DND-41 (cell line): ENCODE results near the gene TCIRG1.
"Not testable (repeated sequence)": the region's sequence is repeated elsewhere in the genome, so short reads cannot be mapped to it uniquely, and the experiment has no call there.

Experiments used
- EZH2 ChIP-seq: IDR thresholded peaks from 3 replicates; pipeline ENCODE4 v1.6.1; 2012; ENCODE audit warnings: borderline replicate concordance, low read depth, mild to moderate bottlenecking, moderate library complexity, low read length, inconsistent platforms; ENCODE audit not compliant: severe bottlenecking
- TF ChIP-seq, protein P1 (sequence below): IDR thresholded peaks from 2 replicates; pipeline ENCODE4 v1.5.1; 2012; ENCODE audit warnings: borderline replicate concordance, low read length, moderate library complexity, mild to moderate bottlenecking; ENCODE audit not compliant: poor library complexity, severe bottlenecking; ENCODE audit errors: extremely low read depth

- TF ChIP-seq, protein P1, sequence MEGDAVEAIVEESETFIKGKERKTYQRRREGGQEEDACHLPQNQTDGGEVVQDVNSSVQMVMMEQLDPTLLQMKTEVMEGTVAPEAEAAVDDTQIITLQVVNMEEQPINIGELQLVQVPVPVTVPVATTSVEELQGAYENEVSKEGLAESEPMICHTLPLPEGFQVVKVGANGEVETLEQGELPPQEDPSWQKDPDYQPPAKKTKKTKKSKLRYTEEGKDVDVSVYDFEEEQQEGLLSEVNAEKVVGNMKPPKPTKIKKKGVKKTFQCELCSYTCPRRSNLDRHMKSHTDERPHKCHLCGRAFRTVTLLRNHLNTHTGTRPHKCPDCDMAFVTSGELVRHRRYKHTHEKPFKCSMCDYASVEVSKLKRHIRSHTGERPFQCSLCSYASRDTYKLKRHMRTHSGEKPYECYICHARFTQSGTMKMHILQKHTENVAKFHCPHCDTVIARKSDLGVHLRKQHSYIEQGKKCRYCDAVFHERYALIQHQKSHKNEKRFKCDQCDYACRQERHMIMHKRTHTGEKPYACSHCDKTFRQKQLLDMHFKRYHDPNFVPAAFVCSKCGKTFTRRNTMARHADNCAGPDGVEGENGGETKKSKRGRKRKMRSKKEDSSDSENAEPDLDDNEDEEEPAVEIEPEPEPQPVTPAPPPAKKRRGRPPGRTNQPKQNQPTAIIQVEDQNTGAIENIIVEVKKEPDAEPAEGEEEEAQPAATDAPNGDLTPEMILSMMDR: not testable (repeated sequence)
- not testable (repeated sequence) for TF ChIP-seq EZH2
Observed at GRCh38 chr11:67995579-67995978, 43.2 kb upstream of the TCIRG1 start.
